ENCODE results near the gene PNMA8A.
"Not testable (repeated sequence)": the region's sequence is repeated elsewhere in the genome, so short reads cannot be mapped to it uniquely, and the experiment has no call there.

PNMA8A gene

GRCh38 chr19:46461537-46461936 is 9.8 kb downstream of the PNMA8A start:
- peak; percentile 67 for DNase-seq

GRCh38 chr19:46460981-46461380 is 10.4 kb downstream of the PNMA8A start:
- no peak for DNase-seq

- DNase-seq, result no peak
These were observed 11.3 kb downstream of the PNMA8A start for GRCh38 chr19:46460055-46460454.

- DNase-seq, result no peak
These were observed 14.4 kb downstream of the PNMA8A start for GRCh38 chr19:46456930-46457329.

- no peak for DNase-seq
These were observed 17.1 kb downstream of the PNMA8A start for GRCh38 chr19:46454244-46454643.

- no peak for DNase-seq
These were observed 17.7 kb downstream of the PNMA8A start for GRCh38 chr19:46453661-46454060.

- DNase-seq, result no peak
These were observed 19.2 kb downstream of the PNMA8A start for GRCh38 chr19:46452186-46452585.

- DNase-seq, result peak; percentile 73
These were observed 20.0 kb downstream of the PNMA8A start for GRCh38 chr19:46451352-46451751.

GRCh38 chr19:46450737-46451136 is 20.6 kb downstream of the PNMA8A start:
- no peak for DNase-seq

- DNase-seq, result no peak
These were observed 22.1 kb downstream of the PNMA8A start for GRCh38 chr19:46449228-46449627.

- no peak for DNase-seq
These were observed 22.8 kb downstream of the PNMA8A start for GRCh38 chr19:46448601-46449000.

- no peak for DNase-seq
These were observed 23.5 kb downstream of the PNMA8A start for GRCh38 chr19:46447824-46448223.

- DNase-seq, result no peak
These were observed 24.4 kb downstream of the PNMA8A start for GRCh38 chr19:46447006-46447405.

- DNase-seq, result no peak
These were observed 25.3 kb downstream of the PNMA8A start for GRCh38 chr19:46446021-46446420.

- no peak for DNase-seq
These were observed 28.4 kb downstream of the PNMA8A start for GRCh38 chr19:46442808-46443450.

- no peak for DNase-seq
These were observed 29.5 kb downstream of the PNMA8A start for GRCh38 chr19:46441866-46442265.

GRCh38 chr19:46435689-46436088 is 35.7 kb downstream of the PNMA8A start:
- DNase-seq, result not testable (repeated sequence)

- DNase-seq, result no peak
These were observed 36.4 kb downstream of the PNMA8A start for GRCh38 chr19:46435009-46435408.

- DNase-seq, result not testable (repeated sequence)
These were observed 37.9 kb downstream of the PNMA8A start for GRCh38 chr19:46433470-46433869.

- peak; percentile 18 for DNase-seq
These were observed 39.5 kb downstream of the PNMA8A start for GRCh38 chr19:46431824-46432223.

- peak; percentile 2 for DNase-seq
These were observed 41.4 kb downstream of the PNMA8A start for GRCh38 chr19:46429999-46430398.

GRCh38 chr19:46428239-46429135 is 42.9 kb downstream of the PNMA8A start, which contains the start of gene PNMA8C:
TSS of gene PNMA8C (minus strand) at chr19:46428936. CDS start at chr19:46428359, 577 bp downstream.
- DNase-seq, result peak; percentile 96

- DNase-seq, result no peak
These were observed 43.8 kb downstream of the PNMA8A start for GRCh38 chr19:46427518-46428045.

Measured in eye (tissue), 1 donor.